Tibial nerve (tissue), 3 donors: ENCODE measurements around the gene FJX1.

Experiments used
- CTCF ChIP-seq, 5 experiments: fragments of 200-600 bp in 3 of 5; fragments of 450-650 bp in 2 of 5; sonication (generic) in 3 of 5; IDR thresholded peaks; one replicate each; pipeline ENCODE4 v1.5.1; 2016 to 2019; ENCODE audit warnings: antibody characterized with exemption in 5 of 5, mild to moderate bottlenecking in 3 of 5, moderate library complexity in 2 of 5
- POLR2A ChIP-seq, 2 donors: fragments of 450-650 bp; IDR thresholded peaks; one replicate each; pipeline ENCODE4 v1.6.1; 2017; ENCODE audit warnings: antibody characterized with exemption in 2 of 2, mild to moderate bottlenecking in 2 of 2, moderate library complexity in 2 of 2

- TF ChIP-seq CTCF (IDR thresholded peaks at IDR 0.05) = peak in 2 of 5 experiments; percentile 40 to 46
- TF ChIP-seq POLR2A (IDR thresholded peaks at IDR 0.05) = no peak
Measured at GRCh38 chr11:35618497-35619115, 346 bp downstream of the FJX1 start.
